Natural killer cell (primary cell): ENCODE measurements around the gene TEAD4. TPM values are rescaled to one million over a fixed set of nuclear protein-coding genes. Genes with fewer than 3 reads are reported as not detected.

Experiments
- ATAC-seq, 3 donors: fragments of 150-1000 bp in 2 of 3; fragments of 200-7000 bp in 1 of 3; cut with Tn5 transposase; 1 replicate in 1 of 3; 2 replicates in 2 of 3; pipeline ENCODE4 v1.10.0; 2021; ENCODE audit warnings: mild to moderate bottlenecking in 2 of 3, moderate library complexity in 2 of 3
- DNase-seq, 2 donors: peaks; one replicate each; pipeline versions ENCODE4 v3.0.0 to v3.0.0-alpha.2; 2013 to 2021; ENCODE audit warnings: mixed read lengths in 1 of 2
- H3K27ac ChIP-seq: one replicate; pipeline ENCODE4 v1.5.1; 2013; ENCODE audit warnings: mild to moderate bottlenecking, low read length
- H3K27me3 ChIP-seq: one replicate; pipeline ENCODE4 v1.6.1; 2013; ENCODE audit warnings: low read length; ENCODE audit not compliant: control insufficient read depth, insufficient read depth
- H3K36me3 ChIP-seq: one replicate; pipeline ENCODE4 v1.6.1; 2013; ENCODE audit warnings: low read length; ENCODE audit not compliant: control insufficient read depth, insufficient read depth
- H3K4me1 ChIP-seq: one replicate; pipeline ENCODE4 v1.6.1; 2013; ENCODE audit warnings: low read length; ENCODE audit not compliant: control insufficient read depth, insufficient read depth
- H3K4me3 ChIP-seq: one replicate; pipeline ENCODE4 v1.5.1; 2013; ENCODE audit warnings: low read length
- H3K9me3 ChIP-seq: one replicate; pipeline ENCODE4 v1.6.1; 2013; ENCODE audit warnings: low read length; ENCODE audit not compliant: control insufficient read depth, insufficient read depth
- H3K27ac Mint-ChIP-seq, 2 donors: one replicate each; pipeline ENCODE4 v1.8.0; 2022; ENCODE audit warnings: mild to moderate bottlenecking in 2 of 2, mixed read lengths in 2 of 2, moderate library complexity in 1 of 2
- H3K27me3 Mint-ChIP-seq, 2 donors: one replicate each; pipeline ENCODE4 v1.8.0; 2022; ENCODE audit warnings: low read depth in 2 of 2, mixed read lengths in 2 of 2
- H3K36me3 Mint-ChIP-seq: one replicate; pipeline ENCODE4 v1.8.0; 2022; ENCODE audit warnings: mixed read lengths
- H3K4me1 Mint-ChIP-seq, 2 donors: one replicate each; pipeline ENCODE4 v1.8.0; 2022; ENCODE audit warnings: mixed read lengths in 2 of 2
- H3K4me3 Mint-ChIP-seq: one replicate; pipeline ENCODE4 v1.8.0; 2022; ENCODE audit warnings: mild to moderate bottlenecking, moderate library complexity, mixed read lengths
- H3K9me3 Mint-ChIP-seq, 2 donors: one replicate each; pipeline ENCODE4 v1.8.0; 2022; ENCODE audit warnings: mixed read lengths in 2 of 2
- WGBS: methylation state at CpG from one replicate; pipeline ENCODE4 v1.1.7; 2013; ENCODE audit warnings: missing lambda C conversion rate; ENCODE audit not compliant: insufficient coverage; 5-methylcytosine and 5-hydroxymethylcytosine counted together
- intact Hi-C: fragments of 100-400 bp; cut with micrococcal nuclease; formaldehyde crosslinking; loops from one replicate; pipeline ENCODE4 v1.14.2; 2022
- total RNA-seq, 4 donors: library from RNA; stranded (reverse); fragments of 120-200 nt in 1 of 4; gene quantifications; one replicate each; pipeline versions ENCODE4 v1.2.3 to v1.2.4, GENCODE V29; 2013 to 2022
- TF ChIP-seq, protein P1 (sequence below): fragments of 200-600 bp; IDR thresholded peaks from one replicate; pipeline ENCODE4 v1.8.0; 2022; ENCODE audit warnings: antibody characterized with exemption

The TEAD4 gene
- total RNA-seq, 3 donors from 2014 or later (not counting 1 experiment from before 2014, with no cell fraction given) = not detected

DNA sequence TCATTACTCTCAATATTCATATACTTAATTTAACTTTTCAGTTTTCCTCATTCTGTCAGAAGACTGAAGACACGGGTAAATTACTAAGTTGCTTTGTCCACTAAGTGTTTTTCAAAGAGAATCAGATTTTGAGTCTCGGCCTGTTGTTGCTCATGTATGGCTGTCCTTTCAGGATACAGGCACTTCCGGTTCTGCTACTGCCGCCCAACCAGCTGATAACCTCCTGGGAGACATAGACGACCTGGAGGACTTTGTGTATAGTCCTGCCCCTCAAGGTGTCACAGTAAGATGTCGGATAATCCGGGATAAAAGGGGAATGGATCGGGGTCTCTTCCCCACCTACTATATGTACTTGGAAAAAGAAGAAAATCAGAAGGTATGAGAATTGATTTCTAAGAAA lies 28.3 kb upstream of the TEAD4 start:
- TF ChIP-seq, protein P1, sequence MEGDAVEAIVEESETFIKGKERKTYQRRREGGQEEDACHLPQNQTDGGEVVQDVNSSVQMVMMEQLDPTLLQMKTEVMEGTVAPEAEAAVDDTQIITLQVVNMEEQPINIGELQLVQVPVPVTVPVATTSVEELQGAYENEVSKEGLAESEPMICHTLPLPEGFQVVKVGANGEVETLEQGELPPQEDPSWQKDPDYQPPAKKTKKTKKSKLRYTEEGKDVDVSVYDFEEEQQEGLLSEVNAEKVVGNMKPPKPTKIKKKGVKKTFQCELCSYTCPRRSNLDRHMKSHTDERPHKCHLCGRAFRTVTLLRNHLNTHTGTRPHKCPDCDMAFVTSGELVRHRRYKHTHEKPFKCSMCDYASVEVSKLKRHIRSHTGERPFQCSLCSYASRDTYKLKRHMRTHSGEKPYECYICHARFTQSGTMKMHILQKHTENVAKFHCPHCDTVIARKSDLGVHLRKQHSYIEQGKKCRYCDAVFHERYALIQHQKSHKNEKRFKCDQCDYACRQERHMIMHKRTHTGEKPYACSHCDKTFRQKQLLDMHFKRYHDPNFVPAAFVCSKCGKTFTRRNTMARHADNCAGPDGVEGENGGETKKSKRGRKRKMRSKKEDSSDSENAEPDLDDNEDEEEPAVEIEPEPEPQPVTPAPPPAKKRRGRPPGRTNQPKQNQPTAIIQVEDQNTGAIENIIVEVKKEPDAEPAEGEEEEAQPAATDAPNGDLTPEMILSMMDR = no peak
- Histone ChIP-seq H3K4me3 (no peak overlapping the region), H3K27ac (no peak overlapping the region), H3K4me1 (no peaks in the 10 kb centered on the region), H3K36me3 (peaks cover 22% of the 10 kb centered on the region), H3K27me3 (no peaks in the 10 kb centered on the region), H3K9me3 (no peaks in the 10 kb centered on the region)
- DNase-seq = no peak
- ATAC-seq = no peak
- H3K4me3 Mint-ChIP-seq = no peak overlapping the region
- H3K4me1 Mint-ChIP-seq = no peaks in the 10 kb centered on the region
- intact Hi-C loops = no loop called here
- no peaks in the 10 kb centered on the region for H3K27me3 Mint-ChIP-seq
- no peaks in the 10 kb centered on the region for H3K9me3 Mint-ChIP-seq
- no peak overlapping the region for H3K27ac Mint-ChIP-seq
- peaks cover 5% of the 10 kb centered on the region for H3K36me3 Mint-ChIP-seq
- 94% methylated on average over 5 of the region's 8 CpGs for WGBS

DNA sequence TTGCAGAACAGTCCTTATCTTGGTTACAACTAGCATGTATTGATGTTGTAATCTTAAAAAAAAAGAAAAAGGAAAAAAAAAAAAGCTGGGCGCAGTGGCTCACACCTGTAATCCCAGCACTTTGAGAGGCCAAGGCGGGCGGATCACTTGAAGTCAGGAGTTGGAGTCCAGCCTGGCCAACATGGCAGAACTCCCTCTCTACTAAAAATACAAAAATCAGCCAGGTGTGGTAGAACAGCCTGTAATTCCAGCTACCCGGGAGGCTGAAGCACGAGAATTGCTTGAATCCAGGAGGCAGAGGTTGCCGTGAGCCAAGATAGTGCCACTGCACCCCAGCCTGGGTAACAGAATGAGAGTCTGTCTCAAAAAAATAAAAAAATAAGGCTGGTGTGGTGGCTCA lies 25.6 kb upstream of the TEAD4 start:
- Histone ChIP-seq H3K27me3 (no peaks in the 10 kb centered on the region), H3K4me3 (no peak overlapping the region), H3K36me3 (peaks cover 29% of the 10 kb centered on the region), H3K27ac (no peak overlapping the region), H3K9me3 (no peaks in the 10 kb centered on the region), H3K4me1 (no peaks in the 10 kb centered on the region)
- TF ChIP-seq, protein P1 = no peak
- Mint-ChIP-seq H3K36me3 (peaks cover 5% of the 10 kb centered on the region), H3K9me3 (no peaks in the 10 kb centered on the region), H3K4me1 (no peaks in the 10 kb centered on the region), H3K27me3 (no peaks in the 10 kb centered on the region), H3K27ac (no peak overlapping the region), H3K4me3 (no peak overlapping the region)
- DNase-seq (no peak), ATAC-seq (no peak)
- WGBS = 94% methylated on average over 6 of the region's 6 CpGs
- intact Hi-C loops = no loop called here

DNA sequence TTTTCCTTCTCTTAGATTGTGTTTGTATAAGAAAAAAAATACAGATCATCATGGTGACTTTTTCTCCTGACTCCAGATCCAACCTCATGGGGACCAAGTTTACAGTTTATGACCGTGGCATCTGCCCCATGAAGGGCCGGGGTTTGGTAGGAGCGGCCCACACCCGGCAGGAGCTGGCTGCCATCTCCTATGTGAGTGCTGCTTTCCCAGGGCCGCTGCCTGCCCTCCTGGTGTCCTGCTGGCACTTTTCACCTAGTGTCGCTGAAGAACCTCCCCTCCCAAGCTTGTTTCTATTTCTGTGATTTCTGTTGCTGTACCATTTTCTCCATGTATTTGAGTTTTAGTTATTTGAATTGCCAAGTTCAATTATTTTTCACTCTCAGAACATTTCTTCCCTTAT lies 24.8 kb upstream of the TEAD4 start:
- TF ChIP-seq, protein P1 = no peak
- ATAC-seq (no peak), DNase-seq (no peak)
- no peaks in the 10 kb centered on the region for H3K4me1 ChIP-seq
- intact Hi-C loops = no loop called here
- no peaks in the 10 kb centered on the region for H3K27me3 ChIP-seq
- Mint-ChIP-seq H3K4me3 (no peak overlapping the region), H3K27me3 (no peaks in the 10 kb centered on the region), H3K36me3 (peaks cover 5% of the 10 kb centered on the region), H3K9me3 (no peaks in the 10 kb centered on the region), H3K27ac (no peak overlapping the region), H3K4me1 (no peaks in the 10 kb centered on the region)
- WGBS = 95% methylated on average over 6 of the region's 6 CpGs
- H3K27ac ChIP-seq = no peak overlapping the region
- H3K4me3 ChIP-seq = no peak overlapping the region
- H3K9me3 ChIP-seq = no peaks in the 10 kb centered on the region
- H3K36me3 ChIP-seq = peaks cover 29% of the 10 kb centered on the region

DNA sequence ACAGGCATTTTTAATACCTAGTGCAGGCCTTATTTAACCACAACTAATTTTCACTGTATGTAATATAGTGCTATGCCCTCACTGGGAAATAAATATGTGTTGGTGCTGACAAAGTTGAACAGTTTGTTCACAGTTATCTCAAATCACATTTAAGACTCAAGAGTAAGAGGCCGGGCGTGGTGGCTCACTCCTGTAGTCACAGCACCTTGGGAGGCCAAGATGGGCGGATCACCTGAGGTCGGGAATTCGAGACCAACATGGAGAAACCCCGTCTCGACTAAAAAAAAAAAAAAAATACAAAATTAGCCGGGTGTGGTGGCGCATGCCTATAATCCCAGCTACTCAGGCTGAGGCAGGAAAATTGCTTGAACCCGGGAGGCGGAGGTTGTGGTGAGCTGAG lies 22.9 kb upstream of the TEAD4 start:
- H3K27me3 ChIP-seq = no peaks in the 10 kb centered on the region
- intact Hi-C loops = no loop called here
- H3K4me1 ChIP-seq = no peaks in the 10 kb centered on the region
- no peak overlapping the region for H3K27ac ChIP-seq
- H3K36me3 ChIP-seq = peaks cover 22% of the 10 kb centered on the region
- TF ChIP-seq, protein P1 = no peak
- Mint-ChIP-seq H3K4me3 (no peak overlapping the region), H3K27ac (no peak overlapping the region), H3K27me3 (no peaks in the 10 kb centered on the region), H3K36me3 (peaks cover 5% of the 10 kb centered on the region), H3K9me3 (no peaks in the 10 kb centered on the region), H3K4me1 (no peaks in the 10 kb centered on the region)
- DNase-seq = no peak
- no peaks in the 10 kb centered on the region for H3K9me3 ChIP-seq
- 94% methylated on average over 11 of the region's 11 CpGs for WGBS
- H3K4me3 ChIP-seq = no peak overlapping the region
- no peak for ATAC-seq
